ENCODE measurements around the gene MTG2.
"Not testable (repeated sequence)": the region's sequence is repeated elsewhere in the genome, so short reads cannot be mapped to it uniquely, and the experiment has no call there.

Gene MTG2

GRCh38 chr20:62146019-62146755, 36.6 kb upstream of the MTG2 start:
- FAIRE-seq: no peak

GRCh38 chr20:62147125-62147524, 35.7 kb upstream of the MTG2 start:
- no peak for FAIRE-seq

DNA sequence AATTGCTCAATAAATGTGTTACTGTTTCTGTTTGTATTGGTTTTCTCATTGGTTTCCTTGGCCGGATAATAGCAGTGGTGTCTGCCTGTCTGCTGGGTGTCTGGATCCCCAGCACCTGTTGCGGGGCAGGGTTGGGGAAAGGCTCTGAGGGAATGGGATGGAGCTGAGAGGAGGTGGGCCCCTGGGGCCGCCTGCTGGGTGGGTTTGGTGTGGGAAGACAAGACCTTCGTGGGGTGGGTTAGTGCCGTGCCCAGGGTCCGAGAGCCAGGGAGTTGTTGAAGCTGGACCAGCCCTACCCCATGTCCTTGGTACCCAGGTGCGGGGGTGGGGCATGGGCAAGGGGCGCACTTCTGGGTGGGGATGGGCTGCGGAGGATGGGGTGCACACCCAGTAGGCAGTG, 35.3 kb upstream of the MTG2 start:
- FAIRE-seq: no peak

DNA sequence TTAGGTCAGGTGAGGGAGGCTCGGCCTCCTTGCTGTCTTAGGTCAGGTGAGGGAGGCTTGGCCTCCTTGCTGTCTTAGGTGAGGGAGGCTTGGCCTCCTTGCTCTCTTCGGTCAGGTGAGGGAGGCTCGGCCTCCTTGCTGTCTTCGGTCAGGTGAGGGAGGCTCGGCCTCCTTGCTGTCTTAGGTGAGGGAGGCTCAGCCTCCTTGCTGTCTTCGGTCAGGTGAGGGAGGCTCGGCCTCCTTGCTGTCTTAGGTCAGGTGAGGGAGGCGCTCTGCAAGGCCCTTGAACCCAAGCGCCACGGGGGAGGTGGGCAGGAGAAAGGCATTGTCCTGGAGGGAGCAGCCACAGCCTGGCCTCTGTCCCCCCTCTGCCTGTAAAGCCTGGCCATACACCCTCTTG, 34.4 kb upstream of the MTG2 start:
- not testable (repeated sequence) for FAIRE-seq

DNA sequence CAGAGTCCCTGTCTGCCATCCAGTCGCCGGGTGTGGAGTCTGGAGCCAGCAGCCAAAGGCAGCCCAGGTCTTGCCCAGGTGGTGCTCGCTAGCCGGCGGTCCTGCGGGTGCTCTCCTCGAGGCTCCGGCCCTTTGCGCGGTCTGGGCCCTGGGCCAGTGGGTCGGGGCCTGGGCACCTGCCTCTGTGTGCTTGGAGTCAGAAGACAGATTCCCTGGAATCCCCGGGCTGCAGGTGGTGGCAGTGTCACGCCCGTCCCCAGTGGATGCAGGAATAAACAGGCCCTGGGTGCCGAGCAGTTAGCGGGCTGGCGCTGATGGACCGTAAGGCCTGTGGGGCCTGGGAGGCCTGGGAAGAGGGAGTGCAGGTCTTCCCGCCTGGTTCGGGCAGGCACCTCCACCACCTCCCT, 33.9 kb upstream of the MTG2 start:
- FAIRE-seq: no peak

GRCh38 chr20:62149532-62150309, 33.1 kb upstream of the MTG2 start:
- FAIRE-seq: no peak

- no peak for FAIRE-seq
Observed at GRCh38 chr20:62150310-62150575, 32.6 kb upstream of the MTG2 start.

- FAIRE-seq: no peak
Observed at GRCh38 chr20:62151225-62151624, 31.6 kb upstream of the MTG2 start.

GRCh38 chr20:62151835-62152364, 30.9 kb upstream of the MTG2 start:
- FAIRE-seq: no peak

GRCh38 chr20:62155428-62156253, 27.2 kb upstream of the MTG2 start:
- no peak for FAIRE-seq

DNA sequence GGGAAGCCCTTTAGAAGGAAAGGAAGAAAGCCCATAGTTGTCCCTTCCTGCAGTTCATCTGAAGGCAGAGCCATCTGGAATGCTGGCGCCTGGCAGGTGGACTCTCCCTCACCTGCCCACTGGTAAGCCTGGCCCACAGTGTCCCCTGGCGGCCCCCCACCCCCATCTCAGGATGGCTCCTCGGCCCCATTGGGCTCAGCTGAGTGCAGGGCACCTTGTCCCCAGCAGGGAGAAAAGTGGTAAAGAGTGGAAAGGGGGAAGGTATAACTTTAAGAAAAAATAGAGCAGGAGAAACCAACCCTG, 26.6 kb upstream of the MTG2 start:
- no peak for FAIRE-seq

- no peak for FAIRE-seq
Observed at GRCh38 chr20:62156592-62157386, 26.0 kb upstream of the MTG2 start.

GRCh38 chr20:62157387-62158087, 25.3 kb upstream of the MTG2 start:
- no peak for FAIRE-seq

- FAIRE-seq: no peak
Observed at GRCh38 chr20:62158088-62158400, 24.8 kb upstream of the MTG2 start.

DNA sequence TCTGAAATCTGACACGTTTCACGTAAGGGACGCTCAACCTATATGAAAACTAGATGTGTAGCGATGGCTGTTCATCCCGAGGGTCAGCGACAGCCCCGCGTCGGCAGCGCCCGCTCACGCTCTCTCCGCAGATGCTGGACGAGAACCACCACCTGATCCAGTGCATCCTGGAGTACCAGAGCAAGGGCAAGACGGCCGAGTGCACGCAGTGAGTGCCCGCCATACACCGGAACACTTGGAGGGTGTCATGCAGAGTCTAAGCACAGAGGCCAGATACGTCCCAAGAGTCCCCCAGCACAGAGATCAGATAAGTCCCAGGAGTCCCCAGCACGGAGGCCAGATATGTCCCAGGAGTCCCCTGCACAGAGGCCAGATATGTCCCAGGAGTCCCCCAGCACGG, 24.3 kb upstream of the MTG2 start:
- FAIRE-seq: no peak

DNA sequence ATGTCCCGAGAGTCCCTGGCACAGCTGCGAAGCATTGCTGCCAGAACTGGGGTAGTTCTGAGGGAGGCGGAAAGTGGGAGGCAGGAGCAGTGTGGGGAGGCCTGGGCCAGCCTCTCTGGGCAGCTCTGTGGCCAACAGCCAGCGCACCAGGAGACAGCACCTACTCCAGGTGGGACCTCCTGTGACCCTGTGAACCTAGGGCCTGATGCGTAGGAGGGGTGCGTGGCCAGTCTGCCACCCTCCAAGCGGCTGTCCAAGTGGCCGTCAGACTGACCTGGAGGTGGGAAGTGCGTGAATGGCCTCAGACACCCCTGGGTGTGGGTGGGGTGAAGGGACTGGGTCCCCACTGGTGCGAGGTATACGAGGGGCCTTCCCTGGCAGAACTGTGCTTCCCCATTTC, 23.8 kb upstream of the MTG2 start:
- no peak for FAIRE-seq

GRCh38 chr20:62159839-62160238, 23.0 kb upstream of the MTG2 start:
- FAIRE-seq: no peak

GRCh38 chr20:62160253-62160652, 22.6 kb upstream of the MTG2 start:
- no peak for FAIRE-seq

DNA sequence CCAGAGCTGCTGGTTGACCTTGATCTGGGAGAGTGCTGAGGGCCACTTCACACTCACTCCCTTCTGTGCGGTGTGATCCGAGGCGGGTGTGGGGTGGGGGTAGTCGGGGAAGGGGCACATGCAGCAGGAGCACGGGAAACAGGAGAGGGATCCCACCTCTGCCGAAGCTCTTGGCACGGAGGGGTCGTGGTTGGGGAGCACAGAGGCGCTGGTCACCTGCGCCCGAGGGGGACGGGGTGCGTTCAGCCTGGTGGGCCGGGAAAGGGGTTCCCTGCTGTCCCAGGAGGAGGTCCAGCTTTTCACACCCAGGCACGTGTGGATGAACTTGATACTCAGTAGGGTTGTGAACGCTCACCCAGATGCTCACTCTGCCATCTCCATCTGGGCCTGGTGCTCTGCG, 22.0 kb upstream of the MTG2 start:
- FAIRE-seq: no peak

DNA sequence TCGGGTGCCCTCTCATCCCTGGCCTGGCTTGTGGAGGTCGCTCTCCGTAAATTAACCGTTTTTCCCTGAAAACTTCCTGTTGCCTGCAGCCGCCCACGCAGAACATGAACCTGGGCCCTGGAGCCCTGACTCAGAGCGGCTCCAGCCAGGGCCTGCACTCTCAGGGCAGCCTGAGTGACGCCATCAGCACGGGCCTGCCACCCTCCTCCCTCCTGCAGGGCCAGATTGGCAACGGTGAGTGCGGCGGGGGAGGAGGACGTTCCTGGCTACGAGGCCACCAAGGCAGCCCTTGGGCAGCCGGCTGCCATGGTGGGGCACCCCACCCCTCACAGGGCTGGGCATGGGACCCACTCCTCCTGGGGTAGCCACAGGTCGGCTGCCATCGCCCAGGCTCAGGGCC, 21.5 kb upstream of the MTG2 start:
- no peak for FAIRE-seq

GRCh38 chr20:62162765-62163484, 19.9 kb upstream of the MTG2 start:
- FAIRE-seq: no peak

DNA sequence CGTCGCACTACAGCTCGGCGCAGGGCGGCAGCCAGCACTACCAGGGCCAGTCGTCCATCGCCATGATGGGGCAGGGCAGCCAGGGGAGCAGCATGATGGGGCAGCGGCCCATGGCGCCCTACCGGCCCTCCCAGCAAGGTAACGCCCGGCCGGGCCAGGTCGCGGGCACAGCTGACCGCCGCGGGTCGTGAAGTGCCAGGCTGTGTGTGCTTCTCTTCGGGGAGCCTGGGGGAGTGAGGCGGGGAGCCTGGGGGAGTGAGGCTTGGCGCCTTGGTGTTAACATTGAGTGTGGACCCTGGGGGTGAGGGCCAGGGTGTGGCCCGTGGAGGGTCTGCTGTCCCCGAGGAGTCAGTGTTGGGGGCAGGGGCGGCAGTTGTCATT, 19.4 kb upstream of the MTG2 start:
- FAIRE-seq: no peak

Data from islet of Langerhans (tissue), 1 donor.